ENCODE results near the gene PPP1R12C.

The PPP1R12C gene

GRCh38 chr19:55092423-55093318 lies 24.8 kb downstream of the PPP1R12C start:
- H3K4me3 Mint-ChIP-seq, result no peak overlapping the region
- H3K4me1 Mint-ChIP-seq (ENCODE audit: low read depth), result peaks cover 15% of the 10 kb centered on the region
- H3K27me3 Mint-ChIP-seq (ENCODE audit: low read depth), result peaks cover 12% of the 10 kb centered on the region
- H3K27ac Mint-ChIP-seq, result no peak overlapping the region
- H3K9me3 Mint-ChIP-seq, result no peaks in the 10 kb centered on the region
- peaks cover 21% of the 10 kb centered on the region for H3K36me3 Mint-ChIP-seq (ENCODE audit: low read depth)

- Mint-ChIP-seq H3K27ac (no peak overlapping the region), H3K4me3 (no peak overlapping the region), H3K36me3 (ENCODE audit: low read depth) (peaks cover 23% of the 10 kb centered on the region), H3K9me3 (no peaks in the 10 kb centered on the region), H3K27me3 (ENCODE audit: low read depth) (peaks cover 19% of the 10 kb centered on the region), H3K4me1 (ENCODE audit: low read depth) (peaks cover 15% of the 10 kb centered on the region)
Observed at GRCh38 chr19:55091955-55092354, 25.5 kb downstream of the PPP1R12C start.

DNA sequence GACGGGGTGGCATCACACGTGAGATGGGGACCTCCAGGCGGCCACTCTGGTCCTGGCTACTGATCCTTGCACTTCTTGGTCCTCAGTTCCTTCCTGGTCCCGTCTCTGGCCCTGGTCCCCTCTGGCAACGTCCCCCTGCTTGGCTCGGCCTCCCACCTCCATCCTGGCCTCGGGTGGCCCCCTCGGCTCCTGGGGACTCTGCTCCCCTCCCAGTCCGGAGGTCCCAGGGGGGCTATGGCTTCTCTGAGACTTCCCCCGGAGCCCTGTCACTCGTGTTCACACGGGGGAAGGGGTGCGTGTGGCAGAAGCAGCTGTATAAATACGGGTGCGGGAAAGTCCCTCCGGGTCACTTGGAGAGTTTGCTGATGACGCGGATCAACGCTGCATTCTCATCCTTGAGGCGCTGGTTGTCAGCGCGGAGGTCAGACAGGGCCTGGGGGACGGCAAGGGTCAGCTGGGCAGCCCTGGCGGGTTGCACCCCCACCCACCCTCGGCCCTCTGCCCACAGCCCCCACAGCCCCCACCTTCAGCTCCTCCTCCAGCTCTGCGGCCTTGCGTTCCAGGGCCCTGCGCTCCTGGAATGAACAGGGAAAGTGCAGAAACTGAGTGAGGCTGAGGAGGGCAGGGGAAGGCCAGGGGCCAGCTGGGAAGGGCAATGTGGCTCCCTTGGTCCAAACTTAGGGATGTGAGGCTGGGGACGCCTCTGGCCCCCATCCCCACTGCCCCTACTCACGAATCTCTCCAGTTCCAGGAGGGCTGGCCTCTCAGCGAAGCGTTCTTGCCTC lies 26.1 kb downstream of the PPP1R12C start:
- Mint-ChIP-seq H3K27me3 (ENCODE audit: low read depth) (peaks cover 19% of the 10 kb centered on the region), H3K27ac (no peak overlapping the region), H3K9me3 (no peaks in the 10 kb centered on the region), H3K4me3 (no peak overlapping the region), H3K4me1 (ENCODE audit: low read depth) (peaks cover 15% of the 10 kb centered on the region), H3K36me3 (ENCODE audit: low read depth) (peaks cover 23% of the 10 kb centered on the region)

- H3K4me3 Mint-ChIP-seq, result no peak overlapping the region
- H3K36me3 Mint-ChIP-seq (ENCODE audit: low read depth), result peaks cover 23% of the 10 kb centered on the region
- peaks cover 26% of the 10 kb centered on the region for H3K27me3 Mint-ChIP-seq (ENCODE audit: low read depth)
- no peak overlapping the region for H3K27ac Mint-ChIP-seq
- H3K9me3 Mint-ChIP-seq, result no peaks in the 10 kb centered on the region
- peaks cover 15% of the 10 kb centered on the region for H3K4me1 Mint-ChIP-seq (ENCODE audit: low read depth)
Observed at GRCh38 chr19:55090564-55090963, 26.9 kb downstream of the PPP1R12C start.

DNA sequence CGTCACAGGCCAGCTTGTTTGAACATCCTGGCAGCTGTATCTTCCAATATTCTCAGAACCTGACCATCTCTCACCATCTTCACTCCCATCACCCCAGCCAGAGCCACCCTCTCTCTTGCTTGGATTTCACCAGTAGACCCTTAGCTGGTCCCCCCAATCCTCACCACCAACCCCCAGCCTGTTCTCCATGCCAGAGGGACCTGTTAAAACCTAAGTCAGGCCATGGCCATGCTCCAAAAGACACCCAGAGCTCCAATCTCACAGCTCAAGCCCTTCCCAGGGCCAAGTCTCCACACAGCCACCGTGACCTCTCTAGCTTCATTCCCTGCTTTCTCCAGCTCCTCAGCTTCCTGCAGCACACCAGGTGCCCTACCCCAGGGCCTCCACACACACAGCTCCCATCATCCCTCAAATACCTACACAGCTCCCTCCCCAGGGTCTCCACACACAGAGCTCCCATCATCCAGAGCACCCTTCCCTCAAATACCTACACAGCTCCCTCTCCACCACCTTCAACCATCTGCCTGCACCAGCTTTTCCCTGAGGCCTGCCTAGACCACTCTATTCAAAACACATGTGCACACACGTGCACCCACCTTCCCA lies 28.0 kb downstream of the PPP1R12C start:
- H3K4me1 Mint-ChIP-seq (ENCODE audit: low read depth), result peaks cover 15% of the 10 kb centered on the region

DNA sequence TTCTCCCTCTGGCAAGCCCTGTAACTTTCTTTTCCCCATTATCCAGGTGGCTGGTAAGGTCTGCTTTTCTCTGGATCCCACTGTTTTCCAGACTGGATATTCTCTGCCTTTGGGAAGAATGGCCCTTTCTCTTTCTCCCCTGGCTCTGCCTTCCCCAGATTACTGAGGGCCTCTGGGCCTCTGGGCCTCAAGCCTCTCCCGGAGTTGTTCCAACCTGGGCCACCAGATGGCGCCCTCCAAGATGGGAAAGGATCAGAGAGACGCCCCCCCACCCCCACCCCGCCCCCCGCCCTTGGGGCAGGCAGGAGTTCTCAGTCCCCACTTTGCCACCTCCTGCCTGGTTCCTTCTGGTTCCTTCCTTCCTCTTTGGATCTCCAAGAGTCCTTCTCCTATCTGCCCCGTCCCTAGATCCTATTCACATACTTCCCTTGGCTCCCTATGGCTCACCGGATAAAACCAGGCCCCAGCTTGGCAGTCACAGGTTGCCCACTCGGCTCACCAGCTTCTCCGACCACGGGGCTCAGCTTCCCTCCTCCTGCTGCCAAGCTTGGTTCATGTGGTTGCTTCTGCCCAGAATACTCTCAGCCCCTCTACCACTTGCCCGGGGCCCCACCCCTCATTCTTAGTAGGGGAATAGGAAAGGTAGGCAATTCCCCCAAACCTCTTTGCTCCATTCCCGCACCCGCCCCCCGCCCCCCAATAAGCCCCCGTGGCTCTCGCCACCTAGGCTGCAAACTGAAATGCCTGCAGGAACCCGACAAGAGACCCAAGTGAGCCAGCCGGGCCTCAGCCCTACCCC lies 28.7 kb downstream of the PPP1R12C start:
- Mint-ChIP-seq H3K9me3 (no peaks in the 10 kb centered on the region), H3K27ac (no peak overlapping the region), H3K4me3 (peak overlapping the region; percentile 54), H3K36me3 (ENCODE audit: low read depth) (peaks cover 20% of the 10 kb centered on the region), H3K27me3 (ENCODE audit: low read depth) (peaks cover 39% of the 10 kb centered on the region), H3K4me1 (ENCODE audit: low read depth) (peaks cover 18% of the 10 kb centered on the region)

More for the DNA sequence above, 28.0 kb downstream of the PPP1R12C start:
- Mint-ChIP-seq H3K4me3 (no peak overlapping the region), H3K36me3 (ENCODE audit: low read depth) (peaks cover 20% of the 10 kb centered on the region), H3K9me3 (no peaks in the 10 kb centered on the region), H3K27me3 (ENCODE audit: low read depth) (peaks cover 33% of the 10 kb centered on the region), H3K27ac (peak overlapping the region; percentile 18)

GRCh38 chr19:55088021-55088451 lies 29.4 kb downstream of the PPP1R12C start:
- Mint-ChIP-seq H3K4me1 (ENCODE audit: low read depth) (peaks cover 18% of the 10 kb centered on the region), H3K36me3 (ENCODE audit: low read depth) (peaks cover 20% of the 10 kb centered on the region), H3K9me3 (no peaks in the 10 kb centered on the region), H3K4me3 (no peak overlapping the region), H3K27ac (no peak overlapping the region), H3K27me3 (ENCODE audit: low read depth) (peaks cover 42% of the 10 kb centered on the region)

- Mint-ChIP-seq H3K4me3 (no peak overlapping the region), H3K4me1 (ENCODE audit: low read depth) (peaks cover 19% of the 10 kb centered on the region), H3K27me3 (ENCODE audit: low read depth) (peaks cover 47% of the 10 kb centered on the region), H3K9me3 (no peaks in the 10 kb centered on the region), H3K36me3 (ENCODE audit: low read depth) (peaks cover 20% of the 10 kb centered on the region), H3K27ac (no peak overlapping the region)
Observed at GRCh38 chr19:55087542-55087901, 29.9 kb downstream of the PPP1R12C start.

DNA sequence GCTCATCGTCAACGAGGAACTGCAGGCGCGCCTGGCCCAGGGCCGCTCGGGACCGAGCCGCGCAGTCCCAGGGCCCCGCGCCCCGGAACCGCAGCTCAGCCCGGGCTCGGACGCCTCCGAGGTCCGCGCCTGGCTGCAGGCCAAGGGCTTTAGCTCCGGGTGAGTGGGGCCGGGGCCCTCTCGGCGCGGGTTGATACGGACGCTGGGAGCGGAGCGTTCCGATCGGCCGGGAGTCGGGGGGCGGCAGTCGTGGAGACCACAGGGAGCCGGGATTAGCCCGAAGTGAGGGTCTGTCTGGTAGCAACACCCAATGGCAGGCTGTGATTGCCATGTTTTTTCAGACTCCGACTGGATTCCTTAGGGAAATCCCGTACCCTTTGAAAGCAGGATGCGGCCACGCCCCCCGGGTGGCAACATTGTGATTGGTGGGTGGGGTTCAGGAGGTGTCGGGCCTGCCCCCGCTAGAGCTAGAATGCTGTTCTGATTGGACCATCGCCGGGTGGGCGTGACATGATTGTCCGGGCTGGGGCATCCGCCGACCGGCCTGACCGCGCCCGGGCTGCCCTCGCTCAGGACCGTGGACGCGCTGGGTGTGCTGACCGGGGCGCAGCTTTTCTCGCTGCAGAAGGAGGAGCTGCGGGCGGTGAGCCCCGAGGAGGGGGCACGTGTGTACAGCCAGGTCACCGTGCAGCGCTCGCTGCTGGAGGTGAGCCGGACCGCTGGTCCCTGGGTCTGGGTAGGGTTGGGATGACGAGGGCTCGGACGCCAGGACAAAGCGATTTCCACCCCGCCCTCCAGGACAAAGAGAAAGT lies 30.5 kb downstream of the PPP1R12C start:
- Mint-ChIP-seq H3K27ac (no peak overlapping the region), H3K36me3 (ENCODE audit: low read depth) (peaks cover 20% of the 10 kb centered on the region), H3K27me3 (ENCODE audit: low read depth) (peaks cover 51% of the 10 kb centered on the region), H3K9me3 (no peaks in the 10 kb centered on the region), H3K4me3 (peak overlapping the region; percentile 4), H3K4me1 (ENCODE audit: low read depth) (peaks cover 24% of the 10 kb centered on the region)

DNA sequence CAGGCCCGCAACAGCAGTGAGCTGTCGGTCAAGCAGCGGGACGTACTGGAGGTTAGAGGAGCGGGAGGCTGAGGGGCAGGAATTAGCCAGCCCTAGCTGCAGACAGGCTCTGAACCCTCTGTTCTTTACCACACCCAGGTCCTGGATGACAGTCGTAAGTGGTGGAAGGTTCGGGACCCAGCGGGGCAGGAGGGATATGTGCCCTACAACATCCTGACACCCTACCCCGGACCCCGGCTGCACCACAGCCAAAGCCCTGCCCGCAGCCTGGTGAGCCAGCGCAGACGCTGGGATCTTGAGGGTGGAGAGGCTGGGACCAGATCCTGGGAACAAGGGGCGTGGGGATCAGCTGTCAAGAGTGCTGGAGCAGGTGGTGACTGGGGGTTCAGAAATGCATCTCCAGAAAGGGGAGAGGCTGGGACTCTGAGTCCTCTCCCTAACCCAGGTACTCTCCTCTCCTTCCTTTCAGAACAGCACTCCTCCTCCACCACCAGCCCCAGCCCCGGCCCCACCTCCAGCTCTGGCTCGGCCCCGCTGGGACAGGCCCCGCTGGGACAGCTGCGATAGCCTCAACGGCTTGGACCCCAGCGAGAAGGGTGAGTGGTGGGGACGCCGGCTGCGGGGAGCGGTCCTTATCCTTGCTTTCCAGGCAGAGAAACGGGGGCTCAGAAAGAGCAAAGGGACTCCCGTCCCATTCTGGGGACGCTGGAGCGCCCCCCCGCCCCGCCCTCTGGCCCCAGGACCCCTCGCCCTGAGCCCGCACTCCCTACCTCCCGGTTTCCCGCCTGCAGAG lies 31.3 kb downstream of the PPP1R12C start:
- peaks cover 54% of the 10 kb centered on the region for H3K27me3 Mint-ChIP-seq (ENCODE audit: low read depth)
- H3K4me1 Mint-ChIP-seq (ENCODE audit: low read depth), result peaks cover 25% of the 10 kb centered on the region
- H3K4me3 Mint-ChIP-seq, result no peak overlapping the region

GRCh38 chr19:55084416-55084815 lies 33.0 kb downstream of the PPP1R12C start:
- Mint-ChIP-seq H3K9me3 (no peaks in the 10 kb centered on the region), H3K4me3 (no peak overlapping the region), H3K36me3 (ENCODE audit: low read depth) (peaks cover 13% of the 10 kb centered on the region), H3K27me3 (ENCODE audit: low read depth) (peaks cover 54% of the 10 kb centered on the region), H3K27ac (no peak overlapping the region), H3K4me1 (ENCODE audit: low read depth) (peaks cover 31% of the 10 kb centered on the region)

More for the DNA sequence above, 31.3 kb downstream of the PPP1R12C start:
- H3K36me3 Mint-ChIP-seq (ENCODE audit: low read depth), result peaks cover 20% of the 10 kb centered on the region
- no peaks in the 10 kb centered on the region for H3K9me3 Mint-ChIP-seq
- no peak overlapping the region for H3K27ac Mint-ChIP-seq

GRCh38 chr19:55083004-55083850 lies 34.2 kb downstream of the PPP1R12C start:
- no peak overlapping the region for H3K4me3 Mint-ChIP-seq
- no peak overlapping the region for H3K27ac Mint-ChIP-seq
- H3K4me1 Mint-ChIP-seq (ENCODE audit: low read depth), result peaks cover 25% of the 10 kb centered on the region
- peaks cover 7% of the 10 kb centered on the region for H3K36me3 Mint-ChIP-seq (ENCODE audit: low read depth)
- H3K9me3 Mint-ChIP-seq, result no peaks in the 10 kb centered on the region
- H3K27me3 Mint-ChIP-seq (ENCODE audit: low read depth), result peaks cover 47% of the 10 kb centered on the region
